Measurements from ENCODE around the gene CHCHD10. TPM values are rescaled to one million over a fixed set of nuclear protein-coding genes. Genes with fewer than 3 reads are reported as not detected.

Gene CHCHD10
- total and polyA plus RNA-seq, 2 donors from 2014 or later, result 190 to 1,445 TPM

DNA sequence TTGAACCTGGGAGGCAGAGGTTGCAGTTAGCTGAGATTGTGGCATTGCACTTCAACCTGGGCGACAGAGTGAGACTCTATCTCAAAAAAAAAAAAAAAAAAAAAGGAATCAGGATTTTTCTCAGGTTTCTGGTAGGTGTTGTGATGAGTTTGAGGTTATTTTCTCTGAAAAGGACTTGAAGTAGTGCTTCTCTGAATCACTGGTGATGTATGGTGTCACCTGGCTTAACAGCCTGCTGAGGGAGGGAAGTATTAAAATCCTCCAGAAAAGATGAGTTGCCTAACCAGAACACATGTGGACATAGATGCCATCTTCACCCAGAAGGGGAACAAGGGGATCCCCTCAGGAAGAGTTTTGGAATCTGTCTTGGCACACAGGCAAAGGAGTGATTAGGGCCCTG is 39.1 kb upstream of the CHCHD10 start:
- no peak overlapping the region for H3K27ac ChIP-seq (ENCODE audit: low read depth in 2 of 2, low read length in 2 of 2)
- H3K9me3 ChIP-seq (ENCODE audit: control insufficient read depth in 2 of 3, insufficient read depth in 1 of 3, low read length in 3 of 3), result no peaks in the 10 kb centered on the region
- no peak overlapping the region for H3K9ac ChIP-seq (ENCODE audit: low read length in 3 of 3)
- no peak for TF ChIP-seq CTCF (IDR thresholded peaks at IDR 0.05; ENCODE audit: borderline replicate concordance, extremely low read depth, insufficient read depth)
- no peak for DNase-seq
- H3K36me3 ChIP-seq (ENCODE audit: control insufficient read depth in 2 of 3, insufficient read depth in 3 of 3, low read length in 3 of 3), result peaks cover 8 to 34% (median 21%) of the 10 kb centered on the region in 3 donors
- intact Hi-C loops (cut with DNase I), result no loop called here
- H3K4me1 ChIP-seq (ENCODE audit: control insufficient read depth in 2 of 3, insufficient read depth in 2 of 3, low read depth in 1 of 3, low read length in 3 of 3), result no peaks in the 10 kb centered on the region
- no peak overlapping the region for H3K4me3 ChIP-seq (ENCODE audit: low read length in 3 of 3)
- no peak for FAIRE-seq
- H3K27me3 ChIP-seq (ENCODE audit: control insufficient read depth, insufficient read depth, low read length), result no peaks in the 10 kb centered on the region

DNA sequence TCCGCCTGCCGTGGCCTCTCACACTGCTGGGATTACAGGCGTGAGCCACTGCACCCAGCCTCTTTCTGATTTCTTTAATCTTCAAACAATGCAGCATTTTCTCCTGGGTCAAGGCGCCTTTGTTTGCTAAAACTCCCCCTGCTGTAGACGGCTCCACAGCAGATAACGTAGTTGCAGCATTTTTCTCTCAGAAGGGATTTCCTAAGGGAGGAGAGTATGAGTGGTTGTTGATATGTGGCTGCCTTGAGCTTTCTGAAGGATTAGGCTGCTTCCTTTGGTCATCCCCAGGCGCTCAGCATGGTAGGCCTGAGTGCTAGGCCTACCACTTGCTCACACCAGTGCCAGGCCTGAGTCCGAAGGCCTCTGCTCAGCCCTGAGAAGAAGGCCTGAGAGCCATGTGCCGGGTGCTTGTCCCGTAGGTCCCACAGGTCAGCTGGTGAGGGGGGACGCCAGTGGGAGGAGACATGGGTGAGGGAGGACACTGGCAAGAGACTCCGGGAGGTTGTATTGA is 37.1 kb upstream of the CHCHD10 start:
- Histone ChIP-seq H3K4me3 (ENCODE audit: low read length in 3 of 3) (no peak overlapping the region), H3K27me3 (ENCODE audit: control insufficient read depth, insufficient read depth, low read length) (no peaks in the 10 kb centered on the region), H3K27ac (ENCODE audit: low read depth in 2 of 2, low read length in 2 of 2) (no peak overlapping the region), H3K9me3 (ENCODE audit: control insufficient read depth in 2 of 3, insufficient read depth in 1 of 3, low read length in 3 of 3) (no peaks in the 10 kb centered on the region), H3K4me1 (ENCODE audit: control insufficient read depth in 2 of 3, insufficient read depth in 2 of 3, low read depth in 1 of 3, low read length in 3 of 3) (no peaks in the 10 kb centered on the region), H3K36me3 (ENCODE audit: control insufficient read depth in 2 of 3, insufficient read depth in 3 of 3, low read length in 3 of 3) (peaks cover 8 to 53% (median 31%) of the 10 kb centered on the region in 3 donors), H3K9ac (ENCODE audit: low read length in 3 of 3) (no peak overlapping the region)
- DNase-seq, result peak in 1 of 5 donors; percentile 39
- intact Hi-C loops (cut with DNase I), result no loop called here
- no peak for TF ChIP-seq CTCF (IDR thresholded peaks at IDR 0.05; ENCODE audit: borderline replicate concordance, extremely low read depth, insufficient read depth)
- FAIRE-seq, result no peak

DNA sequence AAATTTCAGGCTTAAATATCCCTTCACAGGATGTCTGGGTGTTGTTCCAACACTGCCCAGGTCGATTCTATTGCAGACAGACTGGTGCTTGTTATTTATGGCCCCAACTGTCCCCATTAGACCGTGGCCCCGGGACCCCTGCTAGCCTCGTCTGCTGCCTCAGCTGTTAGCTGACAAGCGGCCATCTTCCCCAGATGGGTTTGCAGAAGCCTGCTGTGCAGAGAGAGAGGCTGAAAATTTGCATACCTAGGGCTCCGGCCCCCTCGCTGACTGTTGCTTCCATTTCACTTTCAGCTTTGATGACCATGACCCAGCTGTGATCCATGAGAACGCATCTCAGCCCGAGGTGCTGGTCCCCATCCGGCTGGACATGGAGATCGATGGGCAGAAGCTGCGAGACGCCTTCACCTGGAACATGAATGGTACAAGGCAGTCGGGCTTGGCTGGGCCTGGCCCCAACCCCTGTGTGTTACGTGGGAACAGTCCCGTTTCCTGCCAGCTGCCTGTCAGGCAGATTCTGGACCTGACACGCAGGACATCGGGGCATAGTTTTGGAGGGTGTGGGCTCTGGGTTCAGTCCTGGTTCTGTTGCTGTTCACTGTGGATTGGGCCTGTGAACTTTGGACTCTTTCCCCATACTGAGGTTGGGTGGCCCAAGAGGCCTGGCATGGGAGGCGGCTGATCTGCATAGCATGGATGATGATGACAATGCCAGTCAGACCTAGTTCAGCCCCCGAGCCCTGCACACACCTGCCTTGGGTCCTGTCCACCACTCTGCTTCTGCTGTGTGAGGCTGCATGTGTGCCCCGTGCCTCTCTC is 35.4 kb upstream of the CHCHD10 start:
- Histone ChIP-seq H3K9me3 (ENCODE audit: control insufficient read depth in 2 of 3, insufficient read depth in 1 of 3, low read length in 3 of 3) (no peaks in the 10 kb centered on the region), H3K4me3 (ENCODE audit: low read length in 3 of 3) (no peak overlapping the region), H3K9ac (ENCODE audit: low read length in 3 of 3) (no peak overlapping the region), H3K4me1 (ENCODE audit: control insufficient read depth in 2 of 3, insufficient read depth in 2 of 3, low read depth in 1 of 3, low read length in 3 of 3) (no peaks in the 10 kb centered on the region), H3K27ac (ENCODE audit: low read depth in 2 of 2, low read length in 2 of 2) (no peak overlapping the region), H3K36me3 (ENCODE audit: control insufficient read depth in 2 of 3, insufficient read depth in 3 of 3, low read length in 3 of 3) (peaks cover 8 to 56% (median 31%) of the 10 kb centered on the region in 3 donors), H3K27me3 (ENCODE audit: control insufficient read depth, insufficient read depth, low read length) (no peaks in the 10 kb centered on the region)
- intact Hi-C loops (cut with DNase I), result no loop called here
- DNase-seq (peak in 1 of 5 donors; percentile 57), FAIRE-seq (no peak)
- no peak for TF ChIP-seq CTCF (IDR thresholded peaks at IDR 0.05; ENCODE audit: borderline replicate concordance, extremely low read depth, insufficient read depth)
